GM18505 (cell line): ENCODE data around the gene MFAP2.

Experiments used
- ATAC-seq: cut with Tn5 transposase; IDR thresholded peaks from one replicate; pipeline ENCODE4 v1.9.1; 2021; ENCODE audit not compliant: unreplicated experiment
- POLR2A ChIP-seq: IDR thresholded peaks from 4 replicates; pipeline ENCODE4 v1.6.1; 2011; ENCODE audit warnings: borderline replicate concordance; ENCODE audit not compliant: insufficient read depth, insufficient read length; ENCODE audit errors: extremely low read depth

MFAP2 gene

DNA sequence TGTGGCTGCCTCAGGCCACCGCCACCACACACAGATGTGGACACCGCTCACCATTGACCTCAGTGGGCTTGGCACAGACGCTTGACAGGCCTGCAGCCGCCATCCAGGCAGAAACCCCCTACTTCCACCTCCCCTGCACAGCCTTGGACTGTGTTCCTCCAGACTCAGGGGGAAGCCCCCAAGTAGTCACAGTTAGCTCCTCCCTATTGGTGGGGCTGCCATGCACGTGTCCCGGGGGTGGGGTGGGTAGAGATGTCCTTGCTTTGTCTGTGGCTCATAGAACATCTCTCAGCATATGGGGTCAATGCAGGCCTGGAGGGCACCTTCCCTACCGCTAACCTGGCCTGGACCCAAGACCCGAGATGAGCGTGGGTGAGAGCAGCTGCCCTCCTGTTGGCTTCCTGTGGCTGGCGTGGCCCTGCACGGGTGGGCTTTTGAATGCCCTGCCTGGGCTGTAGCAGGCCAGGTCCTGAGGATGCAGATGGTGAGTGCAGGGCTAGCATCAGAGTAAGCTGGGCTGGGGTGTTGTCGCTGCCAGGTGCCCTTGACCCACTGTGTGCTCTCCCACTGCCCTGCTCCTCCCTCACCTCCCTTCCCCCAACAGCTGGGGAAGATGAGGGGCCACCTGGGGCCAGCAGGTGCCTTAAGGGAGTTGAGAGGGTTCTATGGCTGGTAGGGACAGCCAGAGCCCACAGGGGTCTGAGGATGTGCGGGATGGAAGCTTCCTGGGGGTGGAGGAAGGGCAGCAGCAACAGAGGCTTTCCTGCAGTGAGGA, 52.5 kb downstream of the MFAP2 start:
- TF ChIP-seq POLR2A, result no peak
- no peak for ATAC-seq

DNA sequence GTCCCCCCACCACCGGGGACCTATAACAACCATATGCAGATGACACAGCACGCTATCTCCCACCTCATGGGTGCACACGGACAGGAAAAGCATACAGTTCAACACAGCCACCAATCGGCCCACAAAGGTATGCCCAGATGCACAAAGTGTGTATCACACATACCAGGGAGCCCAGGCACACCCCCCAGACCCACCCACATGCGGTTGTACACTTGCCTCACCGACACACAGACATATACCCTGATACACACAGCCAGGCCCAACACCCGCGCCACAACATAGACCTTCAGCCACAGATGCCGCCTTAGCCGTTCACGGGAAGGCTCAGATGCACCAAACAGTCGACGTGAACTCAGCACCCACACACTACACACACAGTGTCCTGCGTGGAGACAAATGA, 53.2 kb downstream of the MFAP2 start:
- no peak for ATAC-seq
- no peak for TF ChIP-seq POLR2A

DNA sequence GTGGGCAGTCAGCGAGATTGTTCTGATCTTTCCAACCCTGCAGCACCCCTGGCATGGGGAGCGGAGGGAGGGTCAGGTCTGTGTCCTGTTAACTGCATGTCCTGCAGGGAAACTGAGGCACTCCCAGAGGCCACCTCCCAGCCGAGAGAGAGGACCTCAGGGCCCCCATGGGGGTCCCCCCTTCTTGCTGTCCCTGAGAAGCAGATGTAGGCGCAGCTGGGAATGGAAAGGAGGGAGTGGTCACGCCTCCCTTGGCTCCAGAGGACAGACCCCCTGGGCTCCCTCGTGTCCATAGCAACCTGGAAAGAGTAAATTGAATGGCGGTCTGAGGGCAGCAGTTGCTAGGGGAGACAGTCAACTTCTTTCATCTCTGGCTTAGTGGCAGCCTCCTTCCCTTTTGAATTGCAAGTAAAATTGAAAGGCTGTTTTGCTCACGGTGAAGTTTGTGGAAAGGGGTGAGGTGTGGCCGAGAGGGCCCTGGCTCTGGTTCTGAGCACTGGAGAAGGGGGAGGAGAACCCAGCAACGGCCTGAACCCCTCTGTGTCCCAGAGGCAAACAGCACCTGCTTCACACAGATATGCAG, 53.8 kb downstream of the MFAP2 start:
- TF ChIP-seq POLR2A, result no peak

DNA sequence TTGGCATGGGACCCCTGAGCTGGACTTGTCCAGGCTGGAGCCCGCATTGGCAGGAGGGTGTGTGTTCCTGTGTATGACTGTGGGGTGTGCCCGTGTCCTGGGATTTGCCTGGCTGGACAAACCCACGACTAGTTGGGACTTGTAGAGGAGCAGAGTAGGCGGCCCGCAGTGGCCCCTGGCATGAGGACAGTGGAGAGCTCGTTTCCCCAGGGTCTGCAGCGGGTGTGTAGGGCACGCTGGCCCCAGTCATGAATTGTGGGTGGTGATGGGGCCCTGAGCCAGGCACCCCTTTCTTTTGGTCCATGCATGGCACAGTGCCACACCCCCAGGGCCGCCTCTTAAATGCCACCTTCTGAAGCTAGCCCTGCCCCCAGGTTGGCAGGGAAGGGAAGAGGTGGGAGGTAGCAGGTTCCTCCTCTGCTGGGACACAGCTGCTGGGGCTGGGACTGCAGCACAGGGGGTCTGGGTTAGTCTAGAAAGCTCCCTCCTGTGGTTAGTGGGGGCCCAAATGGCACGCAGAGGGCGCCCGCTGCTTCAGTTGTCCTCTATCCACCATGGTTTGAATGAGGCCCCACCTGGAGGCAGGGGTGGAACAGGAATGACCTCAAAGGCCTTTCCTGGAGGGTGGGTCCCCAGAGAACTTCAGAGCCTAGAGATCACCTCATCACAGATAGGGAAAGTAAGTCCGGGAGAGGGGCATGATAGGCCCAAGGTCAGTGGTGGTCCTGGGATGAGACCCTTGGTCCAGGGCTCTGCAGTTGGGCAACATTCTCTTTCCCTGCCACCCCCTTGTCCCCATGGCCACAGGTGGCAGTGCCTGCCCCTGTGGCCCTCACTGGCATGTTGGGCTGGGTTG, 54.6 kb downstream of the MFAP2 start:
- TF ChIP-seq POLR2A, result no peak
- ATAC-seq, result no peak

More for the DNA sequence above, 53.8 kb downstream of the MFAP2 start:
- no peak for ATAC-seq

DNA sequence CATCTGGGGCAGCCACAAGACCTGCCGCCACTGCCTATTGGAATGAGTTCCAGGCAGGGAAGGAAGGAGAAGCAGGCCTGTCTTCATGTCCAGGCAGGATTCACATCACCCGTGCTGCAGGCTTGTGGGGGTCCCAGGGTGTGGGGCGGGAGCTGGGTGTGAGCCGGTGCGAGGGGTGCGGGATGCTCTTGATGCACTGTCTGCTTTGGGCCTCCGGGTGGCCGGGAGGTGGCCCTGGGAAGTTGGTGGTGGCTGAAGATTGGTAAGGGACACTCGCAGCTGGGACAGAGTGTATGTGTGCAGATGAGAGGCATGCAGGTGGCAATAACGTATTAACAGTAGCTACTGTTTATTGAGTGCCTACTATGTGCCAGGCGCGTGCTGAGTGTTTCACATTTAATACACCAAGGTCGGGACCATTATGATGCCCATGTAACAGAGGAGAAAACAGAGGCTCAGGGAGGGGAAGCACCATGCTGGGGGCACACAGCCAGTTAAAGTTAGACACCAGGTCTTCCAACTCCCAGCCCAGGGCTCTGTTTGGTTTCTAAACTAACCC, 55.4 kb downstream of the MFAP2 start:
- no peak for ATAC-seq
- TF ChIP-seq POLR2A, result no peak
